Left renal pelvis (tissue), 4 donors: ENCODE measurements around the gene CARHSP1. TPM values are rescaled to one million over a fixed set of nuclear protein-coding genes. Genes with fewer than 3 reads are reported as not detected.
"Not testable (repeated sequence)": the region's sequence is repeated elsewhere in the genome, so short reads cannot be mapped to it uniquely, and the experiment has no call there.

ENCODE experiments used
- DNase-seq, 4 donors: peaks; one replicate each; pipeline ENCODE4 v3.0.0-alpha.2; 2013; ENCODE audit warnings: low read depth in 4 of 4, low spot score in 3 of 4
- polyA plus RNA-seq, 4 donors: library from polyadenylated mRNA; unstranded; fragments of 120-200 nt; gene quantifications; one replicate each; pipeline ENCODE4 v1.2.1, GENCODE V29; 2013; ENCODE audit not compliant: insufficient read length in 4 of 4

CARHSP1 gene
- polyA plus RNA-seq, 4 donors, result 53.4 to 80.5 (median 65.8) TPM

DNA sequence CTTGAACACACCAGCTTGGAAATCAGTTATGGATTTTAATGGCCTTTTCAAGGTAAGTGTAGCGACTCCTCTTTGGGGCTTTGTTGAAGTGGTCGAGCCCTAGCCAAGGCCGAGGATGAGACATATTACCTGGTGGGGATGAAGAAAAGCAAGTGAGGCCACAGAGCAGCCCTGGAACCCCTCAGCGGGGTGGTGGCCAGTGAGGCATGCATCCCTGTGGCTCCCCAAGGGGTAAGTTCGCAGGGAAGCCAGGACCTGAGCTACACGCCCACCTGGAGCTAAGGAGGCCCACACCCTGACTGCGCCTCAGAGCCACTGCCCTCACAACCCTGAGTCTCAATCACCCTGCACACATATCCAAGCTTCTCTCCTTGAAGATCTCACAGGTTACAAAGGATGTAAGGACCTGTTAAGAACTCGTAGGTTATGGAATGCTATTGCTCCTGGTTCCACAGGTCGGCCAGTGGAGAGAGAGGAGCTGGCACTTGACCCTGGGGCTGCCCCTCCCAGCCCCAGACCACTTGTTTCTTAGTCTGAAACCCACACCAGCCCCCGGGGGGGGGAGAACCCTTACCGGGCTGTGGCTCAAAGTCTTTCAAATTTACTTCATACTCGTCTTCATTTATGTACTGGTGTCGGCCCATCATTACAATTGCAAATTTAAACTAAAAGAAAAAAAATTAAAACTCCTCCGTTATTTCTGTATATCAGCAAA lies 25.3 kb upstream of the CARHSP1 start:
- no peak for DNase-seq

DNA sequence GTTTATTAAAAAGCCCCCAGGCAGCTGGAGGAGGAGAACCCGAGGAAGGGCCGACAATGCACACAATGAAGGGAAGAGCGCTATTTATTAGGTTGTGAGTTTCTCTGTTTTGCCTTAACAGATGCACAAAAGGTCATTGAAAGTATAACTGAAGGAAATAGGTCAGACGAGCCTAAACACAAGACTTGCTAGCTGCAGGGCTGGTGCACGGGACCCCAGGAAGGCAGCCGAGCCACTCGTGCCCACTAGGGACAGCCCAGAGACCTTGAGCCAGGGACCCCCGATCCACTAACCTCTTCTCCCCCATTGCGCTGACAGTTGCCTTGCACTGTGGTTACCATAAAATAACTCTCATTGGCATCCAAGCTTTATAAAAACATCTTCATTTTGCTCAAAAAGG lies 24.6 kb upstream of the CARHSP1 start:
- no peak for DNase-seq

DNA sequence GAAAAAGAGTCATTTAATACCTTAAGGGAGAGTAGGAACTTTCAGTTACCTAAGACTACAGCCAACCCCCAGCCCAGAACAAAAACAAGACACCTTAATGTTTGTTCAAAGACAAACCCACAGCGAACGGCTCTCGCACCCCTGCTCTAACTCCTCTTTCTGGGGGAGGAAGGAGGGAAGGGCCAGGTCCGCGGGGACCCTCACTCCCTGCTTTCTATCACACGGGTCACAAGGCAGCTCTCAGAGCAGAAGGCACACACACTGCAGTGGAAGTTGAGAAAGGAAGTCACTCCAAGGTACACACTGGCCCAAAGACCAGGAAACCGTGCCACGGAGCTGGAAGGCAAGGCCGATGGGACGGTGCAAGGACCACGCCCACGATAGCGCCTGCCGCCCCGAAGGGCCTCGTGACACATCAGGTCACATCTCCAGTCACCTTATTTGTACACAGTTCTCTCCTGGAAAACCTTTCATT lies 23.3 kb upstream of the CARHSP1 start:
- DNase-seq, result no peak

DNA sequence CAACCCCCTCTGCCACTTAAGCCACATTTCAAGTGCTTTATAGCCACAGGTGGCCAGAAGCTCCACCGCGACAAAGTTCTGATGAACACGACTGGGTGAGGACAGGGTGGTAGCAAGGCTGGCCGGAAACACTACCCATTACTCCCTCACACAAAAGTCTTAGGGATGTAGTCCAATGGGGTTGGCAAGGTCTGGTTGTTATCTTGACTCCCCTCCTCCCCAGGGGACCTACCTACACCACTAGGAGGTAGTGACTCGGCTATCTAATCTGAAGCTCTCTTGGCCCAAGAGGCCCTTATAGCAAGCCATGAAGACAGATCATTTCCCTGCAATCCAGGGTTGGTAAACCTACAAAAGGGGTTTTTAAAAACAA lies 21.7 kb upstream of the CARHSP1 start:
- no peak for DNase-seq

DNA sequence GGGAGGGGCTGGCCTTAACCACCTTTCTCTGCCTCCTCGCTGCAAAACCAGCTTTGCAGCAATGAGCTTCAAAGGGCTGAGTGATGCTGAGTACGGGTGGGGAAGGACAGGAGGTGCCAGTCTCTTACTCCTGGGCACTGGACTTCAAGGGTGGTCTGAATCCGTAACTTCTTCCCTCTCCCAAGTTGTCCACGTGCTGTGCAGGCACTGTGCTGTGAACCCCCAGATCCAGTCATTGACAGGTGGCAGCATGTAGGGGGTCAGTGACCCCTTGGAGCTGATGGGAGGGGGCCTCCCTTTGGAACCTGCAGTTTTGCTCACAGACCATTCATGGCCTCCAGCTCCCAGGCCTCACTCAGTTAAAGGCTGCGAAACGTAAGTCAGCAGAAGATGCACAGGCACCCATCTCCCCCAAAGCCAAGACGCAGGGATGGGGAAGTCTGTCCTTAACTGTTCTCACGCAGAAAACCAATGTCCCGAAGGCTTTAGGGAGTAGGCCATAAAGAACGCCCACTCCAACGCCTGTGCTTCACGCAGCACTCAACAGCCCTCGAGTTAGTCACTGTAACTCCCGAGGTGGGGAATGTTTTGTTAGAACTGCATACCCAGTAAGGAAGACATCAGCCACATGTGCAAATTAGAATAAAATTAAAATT lies 21.2 kb upstream of the CARHSP1 start:
- DNase-seq, result no peak

DNA sequence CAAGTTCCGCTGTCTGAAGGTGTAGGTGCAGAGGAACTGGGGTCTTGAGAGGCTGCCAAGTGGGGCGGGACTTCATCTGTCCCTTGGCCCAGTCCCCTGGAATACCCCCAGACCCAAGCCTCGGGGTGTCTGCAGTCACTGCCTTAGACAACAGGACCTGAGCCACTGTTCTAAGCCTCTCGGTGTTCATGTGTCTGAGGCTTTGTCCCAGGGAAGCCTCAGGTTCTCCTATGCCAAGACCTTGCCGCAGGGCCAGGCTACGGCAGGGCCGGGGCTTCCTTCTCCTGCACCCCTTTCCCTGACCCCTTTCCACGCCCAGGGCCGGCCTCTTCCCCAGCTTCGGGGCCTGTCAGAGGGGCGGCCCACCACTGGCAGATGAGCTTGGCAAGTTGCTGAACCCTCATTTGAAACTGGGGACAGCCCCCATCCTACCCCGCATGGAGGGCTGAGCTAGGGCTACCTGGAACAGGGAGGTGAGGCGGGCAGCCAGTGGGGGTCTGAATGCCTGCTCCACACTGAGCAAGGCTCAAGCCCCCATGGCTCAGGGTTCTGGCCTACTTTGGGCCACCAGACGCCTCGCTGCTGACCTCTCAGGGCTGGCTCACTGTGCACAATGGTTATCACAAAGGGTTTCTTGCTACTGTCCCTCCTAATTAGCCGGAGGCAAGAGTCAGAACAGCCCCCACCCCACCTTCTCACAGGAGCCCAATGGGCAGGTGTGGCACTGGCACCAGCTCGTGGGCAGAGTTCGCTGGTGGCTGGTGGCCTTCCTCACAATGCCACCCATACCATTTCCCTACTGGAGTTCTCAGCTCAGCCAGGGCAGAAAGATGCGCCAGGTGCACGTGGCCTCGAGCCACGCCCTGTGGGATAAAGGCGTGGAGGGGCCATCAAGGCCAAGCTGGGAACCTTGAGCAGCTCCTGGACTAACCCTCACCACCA lies 20.4 kb upstream of the CARHSP1 start:
- no peak for DNase-seq

DNA sequence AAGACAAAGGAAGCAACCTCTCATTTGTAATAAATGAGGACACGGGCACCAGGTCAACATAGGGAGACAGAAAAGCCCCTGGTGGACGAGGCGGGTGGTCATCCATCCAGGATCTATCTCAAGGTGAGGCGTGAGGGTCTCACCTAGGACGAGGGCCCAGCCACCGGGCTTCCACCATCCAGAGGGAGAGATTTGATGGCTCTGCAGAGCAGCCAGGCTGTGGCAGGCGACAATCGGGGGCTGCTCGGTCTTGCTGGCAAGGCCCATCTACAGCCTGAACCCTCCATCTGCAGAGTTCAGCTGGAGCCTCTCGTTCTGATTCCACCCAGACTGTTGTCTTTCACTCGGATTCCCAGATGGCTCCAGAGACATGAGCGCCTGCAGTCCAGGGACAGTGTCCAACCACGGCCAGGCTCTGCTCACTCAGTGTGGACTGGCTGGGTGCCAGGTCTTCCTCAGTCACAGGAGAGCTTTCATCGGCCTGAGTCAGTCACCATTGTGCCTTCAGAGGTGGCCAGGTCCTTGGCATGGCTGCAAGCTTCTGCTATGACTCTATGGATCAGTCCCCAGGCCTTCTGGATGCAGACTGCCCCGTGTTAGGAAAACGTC lies 19.2 kb upstream of the CARHSP1 start:
- no peak for DNase-seq

DNA sequence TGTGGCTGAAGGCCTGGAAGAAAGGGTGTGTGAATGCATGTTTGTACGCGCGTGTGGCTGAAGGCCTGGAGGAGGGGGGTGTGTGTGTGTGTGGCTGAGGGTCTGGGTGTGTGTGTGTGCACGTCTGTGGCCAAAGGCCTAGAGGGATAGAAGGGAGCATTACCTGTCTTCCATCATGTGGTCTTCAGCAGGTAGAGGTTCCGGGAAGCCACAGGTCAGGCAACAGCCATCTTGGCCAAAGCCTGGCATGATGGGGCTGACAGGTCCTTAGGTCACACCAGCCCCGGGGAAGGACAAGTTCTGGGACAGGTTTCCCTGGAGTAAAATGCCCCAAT lies 18.6 kb upstream of the CARHSP1 start:
- no peak for DNase-seq

DNA sequence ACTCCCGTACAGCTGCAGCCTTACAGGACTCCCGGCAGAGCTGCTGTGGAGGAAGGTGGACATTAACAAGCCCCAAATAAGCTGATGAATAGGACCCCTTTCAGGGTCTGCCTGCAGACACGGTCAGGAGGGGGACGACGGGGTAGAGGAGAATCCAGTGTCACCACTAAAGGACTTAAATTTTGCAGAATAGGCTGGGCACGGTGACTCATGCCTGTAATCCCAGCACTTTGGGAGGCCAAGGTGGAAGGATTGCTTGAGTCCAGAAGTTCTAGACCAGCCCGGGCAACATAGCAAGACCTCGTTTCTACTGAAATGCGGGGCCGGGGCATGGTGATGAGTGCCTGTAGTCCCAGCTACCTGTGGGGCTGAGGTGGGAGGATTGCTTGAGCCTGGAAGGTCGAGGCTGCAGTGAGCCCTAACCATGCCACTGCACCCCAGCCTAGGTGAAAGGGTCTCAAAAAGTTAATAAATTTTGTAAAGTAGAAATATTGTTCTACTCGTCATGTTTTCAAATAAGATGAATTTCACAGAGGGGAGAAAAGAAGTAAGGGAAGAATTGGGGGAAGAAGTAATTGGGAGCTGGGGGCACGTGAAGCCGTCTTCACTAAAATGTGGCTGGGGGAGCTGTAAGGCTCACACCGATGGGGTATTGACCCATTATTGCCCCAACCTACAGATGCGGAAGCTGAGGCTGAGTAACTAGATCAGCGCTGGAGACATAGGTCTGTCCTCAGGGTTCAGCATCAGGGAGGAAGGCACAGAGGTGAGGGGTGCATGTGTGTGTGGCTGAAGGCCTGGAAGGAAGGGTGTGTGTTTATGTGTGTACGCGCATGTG lies 18.0 kb upstream of the CARHSP1 start:
- no peak for DNase-seq

DNA sequence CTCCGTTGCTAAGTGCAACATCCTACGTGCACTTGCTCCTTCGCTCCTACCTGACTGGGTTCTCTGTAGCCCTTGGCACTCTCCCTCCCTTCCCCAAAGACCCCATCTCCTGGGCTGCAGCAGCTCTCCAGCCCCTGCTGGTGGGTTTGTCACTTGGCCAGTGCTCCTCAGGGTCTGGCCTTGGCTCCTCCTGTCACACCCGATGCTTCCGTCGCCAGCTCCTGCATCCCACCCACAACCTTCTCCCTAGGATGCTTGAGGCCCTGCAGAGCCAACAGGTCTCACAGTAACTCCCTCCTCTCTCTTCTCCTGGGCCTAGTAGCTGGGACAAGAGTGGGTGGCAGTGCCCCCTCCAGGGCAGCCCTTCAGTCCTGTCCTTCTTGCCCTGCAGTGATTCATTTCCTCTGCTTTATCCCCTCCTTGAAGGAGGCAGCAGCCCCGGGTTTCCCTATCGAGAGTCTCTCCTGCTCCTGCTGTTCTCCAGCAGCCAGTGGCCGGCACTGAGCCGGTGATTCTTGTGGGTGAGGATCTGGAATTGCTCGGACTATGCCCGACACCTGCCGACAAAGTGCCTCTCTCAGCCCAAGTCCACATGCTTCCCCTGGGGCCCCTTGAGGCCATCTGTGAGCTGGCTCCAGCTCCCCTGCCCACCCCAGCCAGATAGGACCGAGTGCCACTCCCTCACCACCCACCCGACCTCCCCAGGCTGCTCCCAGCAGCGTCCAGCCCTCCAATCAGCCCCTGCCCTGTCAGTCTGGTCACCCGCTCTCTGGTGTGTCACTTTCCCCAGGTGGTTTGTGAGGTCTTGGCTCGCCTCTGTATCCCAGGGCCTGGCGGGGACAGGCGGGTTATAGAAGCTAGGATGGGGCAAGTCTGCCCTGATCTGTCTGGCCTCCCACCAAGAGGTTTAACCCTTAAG lies 17.1 kb upstream of the CARHSP1 start:
- no peak for DNase-seq

DNA sequence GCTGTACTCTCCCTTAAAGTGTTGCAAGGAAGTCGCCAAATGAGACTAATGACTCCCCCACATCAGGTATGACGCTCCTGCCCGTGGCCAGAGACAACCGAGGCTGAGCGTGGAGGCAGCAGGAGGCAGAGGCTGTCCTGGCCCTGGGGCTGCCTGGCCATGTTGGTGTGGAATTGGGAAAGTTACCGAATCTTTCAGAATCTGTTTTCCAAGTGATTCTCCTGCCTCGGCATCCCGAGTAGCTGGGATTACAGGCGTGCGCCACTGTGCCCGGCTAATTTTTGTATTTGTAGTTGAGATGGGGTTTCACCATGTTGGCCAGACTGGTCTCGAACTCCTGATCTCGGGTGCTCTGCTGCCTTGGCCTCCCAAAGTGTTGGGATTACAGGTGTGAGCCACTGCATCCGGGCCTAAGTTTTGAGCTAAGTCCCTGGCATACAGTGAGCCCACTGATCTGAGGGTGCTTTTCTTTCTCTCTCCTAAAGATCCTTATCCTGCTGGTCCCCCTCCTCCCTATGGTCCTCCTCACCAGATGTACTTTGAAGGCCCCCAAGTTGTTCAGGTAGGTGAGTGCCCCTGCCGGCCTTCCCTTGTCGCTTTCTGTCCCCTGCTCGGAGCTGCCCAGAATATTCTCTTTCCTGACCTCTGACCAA lies 14.0 kb upstream of the CARHSP1 start:
- DNase-seq, result no peak

DNA sequence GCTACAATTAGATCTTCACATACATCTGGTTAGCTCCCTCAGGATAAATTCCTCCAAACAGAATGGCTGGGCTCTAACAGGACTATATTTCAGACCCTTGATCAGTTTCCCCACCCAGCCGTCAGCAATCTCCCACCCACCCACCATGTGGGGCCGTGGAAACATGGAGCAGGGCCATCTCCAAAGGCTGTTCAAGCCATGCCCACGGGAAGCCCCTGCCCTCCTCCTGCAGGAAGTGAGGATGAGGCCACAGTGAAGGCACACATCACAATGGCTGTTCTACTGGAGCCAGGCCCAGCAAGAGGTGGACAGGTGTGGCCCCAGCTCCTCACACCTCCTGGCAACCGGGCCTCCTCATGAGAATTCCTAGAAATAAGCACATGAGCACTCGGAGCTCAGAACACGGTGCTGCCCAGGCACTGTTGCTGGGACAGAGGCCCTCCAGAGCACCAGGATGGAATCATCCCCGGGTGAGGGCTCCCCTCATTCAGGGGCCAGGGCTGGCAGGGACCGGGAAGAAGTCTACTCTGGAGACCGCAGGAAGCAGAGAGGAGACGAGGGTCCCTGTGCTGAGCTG lies 13.3 kb upstream of the CARHSP1 start, which contains the start of gene LITAFD:
Gene LITAFD, plus strand, starts transcription at position 311 of the 577 bp plus-strand sequence. CDS start 2,005 bp downstream, outside the sequence.
- DNase-seq, result no peak

DNA sequence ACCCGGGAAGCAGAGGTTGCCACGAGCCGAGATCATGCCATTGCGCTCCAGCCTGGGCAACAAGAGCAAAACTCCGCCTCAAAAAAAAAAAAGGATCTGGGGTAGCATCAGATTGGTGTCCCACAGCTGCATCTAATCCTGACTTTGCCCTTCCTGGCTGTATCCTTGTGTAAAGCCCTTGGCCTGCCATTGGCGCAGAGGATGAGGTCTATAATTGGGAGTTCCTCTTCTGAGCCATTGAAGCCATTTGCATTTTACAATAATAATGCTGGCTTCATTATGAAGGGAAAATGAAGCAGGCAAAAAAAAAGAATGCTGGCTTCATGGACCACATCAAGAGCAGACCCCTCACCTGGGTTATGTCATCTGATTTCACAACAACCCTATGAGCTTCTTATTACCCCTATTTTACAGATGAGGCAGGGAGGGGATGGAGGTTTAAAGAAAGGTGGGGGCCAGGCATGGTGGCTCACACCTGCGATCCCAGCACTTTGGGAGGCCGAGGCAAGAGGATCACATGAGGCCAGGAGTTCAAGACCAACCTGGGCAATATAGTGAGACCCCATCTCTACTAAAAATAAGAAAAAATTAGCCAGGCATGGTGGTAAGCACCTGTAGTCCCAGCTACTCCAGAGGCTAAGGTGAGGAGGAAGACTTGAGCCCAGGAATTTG lies 12.2 kb upstream of the CARHSP1 start:
- no peak for DNase-seq

DNA sequence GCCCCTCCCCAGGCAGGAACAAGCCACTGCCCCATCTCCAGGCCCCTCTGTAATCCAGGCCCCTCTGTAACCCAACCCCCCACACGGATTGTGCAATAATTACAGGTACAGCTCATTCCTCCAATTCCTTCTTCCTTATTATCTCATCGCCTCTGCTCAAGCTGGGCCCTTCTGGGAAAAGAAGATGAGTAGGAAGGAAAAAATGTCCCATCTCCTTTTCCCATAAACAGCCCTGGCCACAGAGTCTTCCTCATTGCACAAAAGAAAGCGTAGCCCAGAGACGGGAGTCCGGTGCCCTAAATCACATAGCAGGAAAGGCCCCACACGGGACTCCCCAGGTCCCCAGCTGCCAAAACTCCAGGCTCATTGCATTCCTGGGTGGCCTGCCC lies 9.7 kb upstream of the CARHSP1 start:
- no peak for DNase-seq

DNA sequence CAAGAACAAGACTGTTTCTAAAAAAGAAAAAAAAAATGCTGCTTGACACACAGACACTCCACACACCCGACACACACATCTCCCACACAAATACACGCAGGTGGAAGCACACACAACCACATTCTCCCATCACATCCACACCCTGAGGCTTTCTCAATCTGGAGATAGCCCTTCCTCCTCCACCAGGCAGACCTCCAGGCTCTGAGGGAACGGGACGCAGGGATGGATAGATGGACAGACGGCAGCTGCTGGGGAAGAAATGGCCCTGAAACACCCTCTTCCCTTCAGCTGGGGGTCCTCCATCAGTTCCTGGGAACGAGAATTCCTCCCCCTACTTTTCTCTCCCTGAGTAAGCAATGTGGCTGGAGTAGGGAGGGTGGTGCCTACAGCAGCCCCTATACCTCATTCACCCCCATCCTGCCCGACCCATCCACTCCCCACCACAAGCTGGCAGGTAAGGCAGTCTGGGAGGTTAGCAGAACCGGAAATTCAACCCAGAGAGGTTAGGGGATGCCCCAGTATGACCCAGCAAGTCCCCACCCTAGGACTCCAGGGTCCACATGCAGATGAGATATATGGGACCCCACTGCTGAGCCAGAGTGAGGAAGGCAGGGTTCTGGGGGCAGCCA lies 9.2 kb upstream of the CARHSP1 start:
- DNase-seq, result no peak

DNA sequence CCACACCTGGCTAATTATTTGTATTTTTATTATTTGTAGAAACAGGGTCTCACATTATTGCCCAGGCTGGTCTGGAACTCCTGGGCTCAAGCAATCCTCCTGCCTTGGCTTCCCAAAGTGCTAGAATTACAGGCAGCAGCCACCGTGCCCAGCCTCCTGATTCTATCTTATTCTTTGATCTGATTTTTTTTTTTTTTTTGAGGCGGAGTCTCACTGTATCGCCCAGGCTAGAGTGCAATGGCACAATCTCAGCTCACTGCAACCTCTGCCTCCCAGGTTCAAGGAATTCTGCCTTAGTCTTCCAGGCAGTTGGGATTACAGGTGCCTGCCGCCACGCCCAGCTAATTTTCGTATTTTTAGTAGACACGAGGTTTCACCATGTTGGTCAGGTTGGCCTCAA lies 6.5 kb upstream of the CARHSP1 start:
- not testable (repeated sequence) for DNase-seq

DNA sequence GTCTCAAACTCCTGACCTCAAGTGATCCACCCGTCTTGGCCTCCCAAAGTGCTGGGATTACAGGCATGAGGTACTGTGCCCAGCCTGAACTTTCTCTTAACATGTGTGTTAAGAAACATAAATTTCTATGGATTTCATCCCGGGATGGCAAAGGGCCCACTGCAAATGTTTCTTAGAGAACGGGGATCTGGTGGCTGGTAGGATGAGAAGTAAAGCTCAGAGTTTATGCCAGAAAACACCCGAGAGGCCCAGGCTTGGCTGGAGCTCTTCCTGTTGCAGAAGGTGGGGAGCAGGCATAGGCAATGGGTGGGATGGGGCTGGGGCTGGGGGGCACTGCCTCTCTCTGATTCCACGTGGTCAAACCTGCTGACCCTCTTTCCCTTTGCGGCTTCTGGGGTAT lies 5.6 kb upstream of the CARHSP1 start:
- no peak for DNase-seq
